Embryonic facial prominence (tissue), 1 donor: ENCODE results near the gene LRRC61.
A peak's percentile ranks its signal among the peaks of the same experiment; 100 is the strongest.

ENCODE experiments used
- DNase-seq: peaks from one replicate; pipeline ENCODE4 v3.0.0-alpha.2; 2016; ENCODE audit errors: extremely low spot score

The LRRC61 gene

GRCh38 chr7:150371131-150371995 lies 48.2 kb downstream of the LRRC61 start:
- DNase-seq, result no peak

GRCh38 chr7:150371996-150372270 lies 48.8 kb downstream of the LRRC61 start:
- no peak for DNase-seq

GRCh38 chr7:150372271-150373048 lies 49.3 kb downstream of the LRRC61 start:
- no peak for DNase-seq

DNA sequence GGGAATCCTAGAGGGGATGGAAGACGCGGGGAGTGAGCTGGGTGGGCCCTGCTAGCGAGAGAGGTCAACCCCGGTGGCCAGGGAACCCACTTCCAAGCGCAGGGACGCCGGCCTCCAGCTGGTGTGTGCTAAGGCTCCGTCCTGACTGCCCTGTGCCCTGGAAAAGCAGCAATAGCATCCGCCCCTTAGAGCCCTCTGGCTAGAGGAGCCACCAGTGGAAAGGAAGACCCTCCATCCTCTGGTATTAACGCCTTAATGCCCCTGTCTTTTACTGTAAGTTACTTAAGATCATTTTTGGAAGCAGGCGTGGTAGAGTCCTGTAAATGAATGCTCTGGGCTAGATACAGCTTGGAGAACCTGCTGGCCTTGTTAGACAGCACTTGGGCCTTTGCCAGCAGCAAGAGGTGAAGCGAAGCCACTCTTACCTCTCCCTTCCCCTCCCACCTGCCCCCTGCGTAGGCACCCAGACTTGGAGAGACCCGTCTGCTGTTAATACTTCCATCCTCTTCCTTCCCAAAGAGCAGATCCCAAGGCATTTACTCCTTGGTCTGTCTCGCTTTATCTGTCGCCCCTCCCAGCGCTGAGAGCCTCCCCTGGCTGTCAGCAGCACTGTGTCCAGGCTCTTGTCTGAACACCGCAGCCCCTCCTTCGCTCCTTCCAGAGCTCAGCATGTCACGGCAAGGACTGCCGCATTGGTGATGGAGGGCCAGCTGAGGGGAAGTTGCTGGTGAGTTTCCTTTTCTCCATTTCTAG lies 50.1 kb downstream of the LRRC61 start:
- no peak for DNase-seq

DNA sequence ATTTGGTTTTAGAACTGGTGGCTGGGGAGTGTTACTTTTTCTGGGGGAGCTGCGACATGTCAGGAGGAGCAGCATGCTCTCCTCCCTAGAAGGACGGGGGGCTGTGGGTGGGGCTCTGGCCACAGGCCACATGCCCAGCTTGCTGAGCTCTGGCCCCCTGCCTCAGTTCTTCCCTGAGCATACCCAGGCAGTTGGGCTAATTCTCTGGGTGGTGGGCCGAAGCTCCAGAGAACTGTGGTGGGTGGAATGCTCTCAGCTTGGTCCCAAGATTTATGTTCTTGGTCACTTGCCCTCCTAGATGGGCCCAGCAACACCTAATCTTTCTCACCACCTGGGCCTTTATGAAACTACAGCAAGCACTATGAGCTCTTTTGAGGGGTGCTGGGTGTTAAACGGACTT lies 50.9 kb downstream of the LRRC61 start:
- DNase-seq, result no peak

DNA sequence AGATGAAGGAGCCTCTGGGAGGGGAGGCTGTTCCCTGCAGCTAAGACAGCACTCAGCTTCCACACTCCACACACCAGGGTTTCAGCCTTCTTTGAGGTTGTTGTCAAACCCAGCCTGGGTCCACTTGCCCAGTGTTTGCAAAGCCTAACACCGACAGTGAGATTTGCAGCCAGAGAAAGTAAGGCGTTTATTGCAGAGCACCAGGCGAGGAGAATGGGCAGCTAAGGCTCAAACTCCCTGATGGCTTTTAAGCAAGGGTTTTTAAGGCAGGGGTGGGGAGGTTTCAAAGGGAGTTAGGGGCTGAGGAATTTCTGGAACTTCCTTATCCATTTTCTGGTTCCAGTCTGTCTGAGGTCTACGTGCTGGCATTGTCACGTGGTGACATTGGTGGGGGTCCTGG lies 51.3 kb downstream of the LRRC61 start:
- DNase-seq, result no peak

DNA sequence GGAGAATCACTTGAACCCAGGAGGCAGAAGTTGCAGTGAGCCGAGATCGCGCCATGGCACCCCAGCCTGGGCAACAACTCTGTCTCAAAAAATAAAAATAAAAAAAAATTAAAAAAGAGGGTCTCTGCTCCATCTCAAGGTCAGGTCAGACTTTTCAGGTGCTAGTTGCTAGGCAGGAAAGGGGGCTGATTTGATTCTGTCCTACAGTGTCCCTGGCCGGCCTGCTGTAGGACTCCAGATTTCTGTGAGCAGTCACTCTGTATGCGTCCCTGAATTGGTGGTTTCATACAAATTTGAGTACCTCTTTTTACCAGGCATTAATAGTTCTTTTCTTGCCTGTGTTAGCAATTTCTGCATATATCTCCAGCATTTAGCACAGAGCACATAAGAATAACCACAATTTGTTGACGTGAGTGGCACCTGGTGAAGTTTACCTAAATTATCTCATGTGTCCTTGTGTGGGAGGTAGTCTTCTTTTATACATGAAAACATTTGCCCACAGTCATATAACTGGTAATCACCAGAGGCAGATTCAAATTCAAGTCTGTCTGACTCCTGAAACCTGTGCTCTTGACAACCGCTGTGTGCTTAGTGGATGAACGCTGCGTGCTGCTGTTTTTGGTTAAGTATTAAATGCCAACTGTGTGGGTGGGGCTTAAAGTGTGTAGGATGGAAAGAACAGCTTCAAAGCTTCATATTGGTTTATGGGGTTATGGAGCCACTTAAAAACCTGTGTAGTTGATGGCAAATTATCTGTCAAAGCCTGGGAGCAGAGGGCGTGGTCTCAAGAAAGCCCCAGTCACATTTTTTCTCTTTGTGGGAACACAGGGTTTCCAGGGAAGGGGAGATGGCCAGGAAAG lies 52.7 kb downstream of the LRRC61 start:
- no peak for DNase-seq

- no peak for DNase-seq
Observed at GRCh38 chr7:150376560-150376959, 53.4 kb downstream of the LRRC61 start.

GRCh38 chr7:150377196-150377595 lies 54.0 kb downstream of the LRRC61 start:
- no peak for DNase-seq

GRCh38 chr7:150377635-150378034 lies 54.5 kb downstream of the LRRC61 start:
- DNase-seq, result no peak

DNA sequence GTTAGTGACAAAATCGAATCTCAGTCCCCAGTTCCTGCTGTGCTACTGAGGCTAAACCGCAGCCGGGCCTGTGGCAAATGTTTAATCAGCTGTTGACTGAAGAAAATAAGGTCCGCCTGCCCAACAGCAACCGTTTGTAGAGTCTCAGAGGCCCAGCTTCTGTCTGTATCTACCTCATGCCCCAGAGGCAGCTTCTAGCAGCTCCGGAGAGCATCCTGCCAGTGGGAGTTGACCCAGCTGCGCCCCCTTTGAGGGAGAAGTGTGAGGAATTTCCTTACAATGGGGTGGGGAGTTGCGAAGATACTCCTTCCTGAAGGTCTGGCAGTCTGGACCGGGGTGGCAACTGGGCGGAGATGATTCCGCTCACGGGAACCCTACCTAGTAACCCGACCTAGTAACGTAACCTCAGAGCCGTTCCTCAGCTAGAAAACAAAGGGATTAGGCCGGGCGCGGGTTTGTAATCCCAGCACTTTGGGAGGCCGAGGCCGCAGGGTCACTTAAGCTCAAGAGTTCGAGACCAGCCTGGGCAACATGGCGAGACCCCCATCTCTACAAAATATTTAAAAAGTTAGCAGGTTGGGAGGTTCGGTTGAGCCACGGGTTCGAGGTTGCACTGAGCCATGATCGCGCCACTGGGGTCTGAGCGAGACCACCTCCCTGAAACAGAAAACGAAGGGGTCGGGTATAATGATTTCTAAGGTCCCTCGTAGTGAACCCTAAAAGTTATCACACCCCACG lies 55.1 kb downstream of the LRRC61 start:
- DNase-seq, result no peak

DNA sequence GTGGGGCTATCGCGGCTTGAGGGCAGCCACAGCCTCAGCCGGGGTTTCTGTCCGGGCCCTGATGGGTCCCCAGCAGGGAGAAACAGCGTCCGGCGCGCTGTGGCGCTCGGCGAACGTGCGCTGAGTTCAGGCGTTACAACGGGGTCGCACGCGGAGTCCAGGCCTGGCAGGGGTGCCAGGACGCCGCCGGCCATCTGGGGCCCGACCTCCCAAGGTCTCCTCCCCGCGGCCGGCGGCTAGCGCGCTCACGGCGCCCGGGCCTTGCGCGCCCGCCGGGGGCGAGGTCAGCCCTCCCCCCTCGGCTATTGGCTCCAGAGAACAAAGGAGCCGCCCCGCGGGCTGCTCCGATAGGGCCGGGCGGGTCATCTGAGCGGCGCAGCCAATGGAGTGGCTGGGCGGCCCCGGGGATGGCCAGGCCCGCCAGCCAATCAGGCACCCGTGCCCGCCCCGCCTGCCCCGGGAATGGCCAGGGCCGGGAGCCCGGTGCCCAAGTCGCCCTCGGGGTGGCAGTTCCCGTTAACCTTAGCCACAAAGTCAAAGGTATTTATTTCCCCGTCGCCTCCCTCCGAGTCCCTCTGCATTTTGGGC lies 55.8 kb downstream of the LRRC61 start, which contains the start of gene ZNF775:
Gene ZNF775 (plus strand): TSS at position 478 of the 588 bp plus-strand sequence. CDS start 9,141 bp downstream, outside the sequence.
- DNase-seq, result peak; percentile 89

- DNase-seq, result no peak
Observed at GRCh38 chr7:150379441-150380379, 56.6 kb downstream of the LRRC61 start.

- no peak for DNase-seq
Observed at GRCh38 chr7:150380463-150380862, 57.3 kb downstream of the LRRC61 start.

DNA sequence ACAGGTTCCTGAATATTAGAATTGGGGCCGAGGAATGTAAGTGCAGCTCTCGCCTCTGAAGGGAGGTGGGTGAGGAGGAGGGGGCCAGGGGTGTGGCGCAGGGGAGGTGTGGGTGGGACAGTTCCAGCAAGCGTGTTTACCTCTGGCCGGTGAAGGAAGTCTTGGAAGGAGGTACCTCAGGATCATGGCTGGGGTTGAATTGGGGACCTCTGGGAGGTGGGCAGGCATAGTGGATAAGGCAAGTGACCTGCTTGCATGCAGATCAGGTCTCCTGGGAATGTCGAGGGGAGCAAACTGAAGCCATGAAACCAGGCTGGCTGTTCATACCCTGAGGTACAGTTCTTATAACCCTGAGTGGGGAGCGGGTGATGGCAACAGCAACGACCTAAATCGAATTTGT lies 57.9 kb downstream of the LRRC61 start:
- DNase-seq, result no peak

- DNase-seq, result no peak
Observed at GRCh38 chr7:150381785-150382122, 58.6 kb downstream of the LRRC61 start.

DNA sequence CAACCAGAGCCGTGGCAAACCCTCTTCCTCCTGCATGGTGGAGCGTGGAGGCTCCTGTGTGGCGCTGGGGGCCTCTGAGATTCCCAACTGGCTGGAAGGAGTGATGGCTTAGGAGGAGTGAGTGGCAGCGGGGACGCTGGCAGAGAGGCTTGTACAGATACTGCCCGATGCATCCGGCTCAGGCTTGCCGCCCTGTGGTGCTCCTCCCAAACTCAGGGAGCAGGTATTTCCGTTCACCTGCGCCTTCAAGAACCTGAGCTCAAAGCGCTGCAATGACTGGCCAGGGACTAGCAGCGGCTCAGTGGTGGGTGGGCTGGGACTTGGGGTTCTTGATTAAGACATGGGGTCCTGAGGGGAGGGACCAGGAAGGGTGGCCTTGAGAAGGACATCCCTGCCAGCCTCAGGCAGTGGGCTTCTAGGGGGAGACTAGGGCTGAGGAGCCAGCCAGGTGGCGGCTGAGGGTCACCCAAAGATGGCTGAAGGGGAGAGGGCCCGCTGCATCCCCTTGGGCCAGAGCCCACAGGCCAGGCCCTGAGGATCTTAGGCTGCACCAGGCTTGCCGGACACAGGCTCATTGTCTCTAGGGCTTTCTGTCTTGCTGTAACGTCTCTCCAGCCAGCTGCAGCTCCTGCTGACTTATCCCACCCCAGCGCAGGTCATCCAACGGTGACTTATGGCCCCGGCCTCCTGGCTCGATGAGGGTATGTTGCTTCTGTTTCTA lies 59.1 kb downstream of the LRRC61 start:
- DNase-seq, result no peak

DNA sequence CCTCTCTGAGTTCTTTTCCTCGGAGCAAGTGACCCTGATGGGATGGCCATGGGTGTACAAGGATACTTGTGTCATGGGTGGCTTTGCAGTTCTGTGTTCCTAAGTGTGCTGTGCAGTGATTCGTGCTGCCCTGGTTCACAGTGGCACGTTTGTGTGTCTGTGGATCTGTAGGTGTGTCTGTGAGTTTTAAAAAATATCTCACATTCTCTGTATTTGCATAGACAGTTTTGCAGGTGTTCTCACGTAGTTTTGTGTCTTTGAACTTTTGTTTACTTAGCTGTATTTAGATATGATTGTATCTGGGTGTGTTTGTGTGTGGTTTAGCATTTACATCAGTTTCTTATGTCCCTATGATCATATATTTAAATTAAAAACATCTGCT lies 59.7 kb downstream of the LRRC61 start:
- DNase-seq, result no peak
